HCT116 (cell line): ENCODE data around the gene DPY19L2. TPM values are rescaled to one million over a fixed set of nuclear protein-coding genes. Genes with fewer than 3 reads are reported as not detected.
"Not testable (repeated sequence)": the region's sequence is repeated elsewhere in the genome, so short reads cannot be mapped to it uniquely, and the experiment has no call there.

Experiments
- ATAC-seq: fragments of 200-7000 bp; cut with Tn5 transposase; 2 replicates; pipeline ENCODE4 v1.9.1; 2020; ENCODE audit warnings: mild to moderate bottlenecking, moderate library complexity
- BruUV-seq: library from RNA; stranded (reverse); fragments of 400-500 nt; replicated peaks from 2 replicates; lab custom pipeline; 2021; lab: Mats Ljungman, UMichigan
- CTCF ChIA-PET: fragments of 300-600 bp; sonication (Branson Sonifier 250); formaldehyde crosslinking; loops from one replicate; lab custom pipeline; 2021; ENCODE audit warnings: antibody characterized with exemption; lab: Charles Lee
- POLR2A ChIA-PET: fragments of 300-600, 350-600 bp; sonication (Branson Sonifier 250); formaldehyde crosslinking; loops from one replicate; lab custom pipeline; 2021; ENCODE audit warnings: antibody characterized with exemption; lab: Charles Lee
- RAD21 ChIA-PET, 2 experiments: fragments of 300-600 bp; sonication (Branson Sonifier 250); formaldehyde crosslinking; loops; one replicate each; lab custom pipeline; 2023; ENCODE audit warnings: low total read pairs in 2 of 2; ENCODE audit not compliant: uncharacterized antibody in 2 of 2, unreplicated experiment in 2 of 2, low non-redundant PET in 1 of 2; lab: Charles Lee
- DNase-seq: peaks from one replicate; pipeline ENCODE4 v3.0.0-alpha.2; 2010; ENCODE audit warnings: low read depth, low spot score
- H2AFZ ChIP-seq: fragments of 200-600 bp; shearing (Covaris generic), sonication (generic); 2 replicates; pipeline ENCODE4 v1.6.1; 2017; ENCODE audit warnings: low read depth, mixed run types, mixed read lengths, antibody characterized with exemption, low read length; ENCODE audit not compliant: poor library complexity, severe bottlenecking
- H3K27ac ChIP-seq: 2 replicates; pipeline ENCODE4 v1.5.1; 2012; ENCODE audit warnings: low read depth, low read length
- H3K27me3 ChIP-seq: fragments of 200-600 bp; sonication (generic); 2 replicates; pipeline ENCODE4 v1.6.1; 2016; ENCODE audit warnings: mixed run types, low read length, mixed read lengths; ENCODE audit not compliant: insufficient read depth
- H3K36me3 ChIP-seq, 2 experiments: fragments of 200-500 bp in 1 of 2; fragments of 200-600 bp in 1 of 2; sonication (Bioruptor generic) in 1 of 2; sonication (generic) in 1 of 2; 2 replicates each; pipeline versions ENCODE4 v1.5.1 to v1.6.1; 2014 to 2016; ENCODE audit warnings: low read length in 2 of 2, inconsistent platforms in 1 of 2, mixed read lengths in 1 of 2, mixed run types in 1 of 2; ENCODE audit not compliant: insufficient read depth in 2 of 2, control insufficient read depth in 1 of 2
- H3K4me1 ChIP-seq, 2 experiments: fragments of 200-600 bp in 1 of 2; sonication (generic) in 1 of 2; 2 replicates each; pipeline versions ENCODE4 v1.5.1 to v1.6.1; 2012 to 2017; ENCODE audit warnings: low read length in 2 of 2, inconsistent platforms in 1 of 2, mild to moderate bottlenecking in 1 of 2, mixed read lengths in 1 of 2, mixed run types in 1 of 2, moderate library complexity in 1 of 2; ENCODE audit not compliant: insufficient read depth in 2 of 2, control insufficient read depth in 1 of 2
- H3K4me2 ChIP-seq: fragments of 200-600 bp; sonication (generic); 2 replicates; pipeline ENCODE4 v1.6.1; 2017; ENCODE audit warnings: mixed run types, low read length, mixed read lengths
- H3K4me3 ChIP-seq, 2 experiments: fragments of 200-600 bp in 1 of 2; sonication (generic) in 1 of 2; replicated peaks in 1 of 2; 2 replicates each; pipeline ENCODE4 v1.5.1; 2011 to 2016; ENCODE audit warnings: low read length in 2 of 2, control low read depth in 1 of 2, low read depth in 1 of 2, mild to moderate bottlenecking in 1 of 2, mixed read lengths in 1 of 2, mixed run types in 1 of 2
- H3K79me2 ChIP-seq: fragments of 200-600 bp; sonication (generic); 2 replicates; pipeline ENCODE4 v1.6.1; 2017; ENCODE audit warnings: mild to moderate bottlenecking, mixed run types, low read length, moderate library complexity, mixed read lengths; ENCODE audit not compliant: insufficient read depth
- H3K9ac ChIP-seq: fragments of 200-600 bp; sonication (generic); 2 replicates; pipeline ENCODE4 v1.6.1; 2016; ENCODE audit warnings: low read length, mixed read lengths
- H3K9me2 ChIP-seq: fragments of 200-600 bp; sonication (generic), shearing (Covaris generic); 2 replicates; pipeline ENCODE4 v1.6.1; 2017; ENCODE audit warnings: mixed run types, mild to moderate bottlenecking, moderate library complexity; ENCODE audit not compliant: insufficient read depth
- H3K9me3 ChIP-seq, 2 experiments: fragments of 200-500 bp in 1 of 2; fragments of 200-600 bp in 1 of 2; sonication (Bioruptor generic) in 1 of 2; sonication (generic) in 1 of 2; 2 replicates each; pipeline ENCODE4 v1.6.1; 2014 to 2017; ENCODE audit warnings: low read length in 2 of 2, mixed read lengths in 2 of 2, inconsistent platforms in 1 of 2, low read depth in 1 of 2, mild to moderate bottlenecking in 1 of 2, mixed run types in 1 of 2, moderate library complexity in 1 of 2; ENCODE audit not compliant: control insufficient read depth in 1 of 2, insufficient read depth in 1 of 2
- H4K20me1 ChIP-seq: fragments of 200-600 bp; sonication (generic), shearing (Covaris generic); 2 replicates; pipeline ENCODE4 v1.6.1; 2017; ENCODE audit warnings: mixed run types, mild to moderate bottlenecking, moderate library complexity; ENCODE audit not compliant: insufficient read depth
- intact Hi-C: fragments of 100-400 bp; cut with micrococcal nuclease; formaldehyde crosslinking; loops from 2 replicates; pipeline ENCODE4 v1.10.0; 2022
- total RNA-seq: library from RNA; stranded (reverse); gene quantifications from one replicate; pipeline ENCODE4 v1.2.1, GENCODE V29; 2021; ENCODE audit not compliant: unreplicated experiment

The DPY19L2 gene
- total RNA-seq, 1 experiment from 2014 or later: not detected

- H3K79me2 ChIP-seq, H3K9me2 ChIP-seq, H3K4me1 ChIP-seq, H3K9me3 ChIP-seq, H3K36me3 ChIP-seq, H4K20me1 ChIP-seq, POLR2A ChIA-PET, H3K27ac ChIP-seq, H3K4me3 ChIP-seq, H3K9ac ChIP-seq, RAD21 ChIA-PET, CTCF ChIA-PET, intact Hi-C loops, BruUV-seq, H2AFZ ChIP-seq, DNase-seq, H3K4me2 ChIP-seq, ATAC-seq, H3K27me3 ChIP-seq: not testable (repeated sequence)
Measured at GRCh38 chr12:63609281-63609680, 59.0 kb downstream of the DPY19L2 start.

GRCh38 chr12:63604985-63605384, 63.3 kb downstream of the DPY19L2 start:
- H3K27ac ChIP-seq, H3K9me3 ChIP-seq, H3K4me2 ChIP-seq, H3K27me3 ChIP-seq, POLR2A ChIA-PET, H3K79me2 ChIP-seq, H3K4me3 ChIP-seq, H3K4me1 ChIP-seq, RAD21 ChIA-PET, DNase-seq, BruUV-seq, H4K20me1 ChIP-seq, intact Hi-C loops, H2AFZ ChIP-seq, CTCF ChIA-PET, ATAC-seq, H3K9ac ChIP-seq, H3K36me3 ChIP-seq, H3K9me2 ChIP-seq: not testable (repeated sequence)

GRCh38 chr12:63594828-63595227, 73.5 kb downstream of the DPY19L2 start:
- CTCF ChIA-PET, H3K4me2 ChIP-seq, RAD21 ChIA-PET: not testable (repeated sequence)

GRCh38 chr12:63584426-63584825, 83.9 kb downstream of the DPY19L2 start:
- H3K27ac ChIP-seq, H3K27me3 ChIP-seq, ATAC-seq, RAD21 ChIA-PET, H3K4me2 ChIP-seq, intact Hi-C loops, BruUV-seq, H3K9me3 ChIP-seq, H3K36me3 ChIP-seq, H3K9me2 ChIP-seq, H3K9ac ChIP-seq, CTCF ChIA-PET, POLR2A ChIA-PET, H4K20me1 ChIP-seq, H3K4me1 ChIP-seq, H2AFZ ChIP-seq, H3K79me2 ChIP-seq, DNase-seq, H3K4me3 ChIP-seq: not testable (repeated sequence)

More at GRCh38 chr12:63594828-63595227, 73.5 kb downstream of the DPY19L2 start:
- intact Hi-C loops, H4K20me1 ChIP-seq, H3K27me3 ChIP-seq, H3K4me3 ChIP-seq, H3K27ac ChIP-seq, POLR2A ChIA-PET, ATAC-seq, H2AFZ ChIP-seq, H3K9me3 ChIP-seq, H3K9me2 ChIP-seq, H3K4me1 ChIP-seq, H3K36me3 ChIP-seq, BruUV-seq, H3K9ac ChIP-seq, DNase-seq, H3K79me2 ChIP-seq: not testable (repeated sequence)
